NCI-H187 treated with DMSO at 0.1 percent for 48 hours (cell line): Measurements from ENCODE around the gene VDR.

Experiments
- DNase-seq: peaks from one replicate; lab custom pipeline; 2025; lab: John Stamatoyannopoulos, UW

The VDR gene

GRCh38 chr12:47930634-47931033 lies 25.8 kb upstream of the VDR start:
- no peak for DNase-seq

GRCh38 chr12:47927346-47927745 lies 22.6 kb upstream of the VDR start:
- no peak for DNase-seq

- no peak for DNase-seq
Measured at GRCh38 chr12:47921907-47922306, 17.1 kb upstream of the VDR start.

- no peak for DNase-seq
Measured at GRCh38 chr12:47920913-47921312, 16.1 kb upstream of the VDR start.

- no peak for DNase-seq
Measured at GRCh38 chr12:47913081-47913480, 8.3 kb upstream of the VDR start.

- DNase-seq: no peak
Measured at GRCh38 chr12:47912556-47912955, 7.8 kb upstream of the VDR start.

GRCh38 chr12:47910981-47911380 lies 6.2 kb upstream of the VDR start:
- DNase-seq: no peak

GRCh38 chr12:47910486-47910885 lies 5.7 kb upstream of the VDR start:
- no peak for DNase-seq

- no peak for DNase-seq
Measured at GRCh38 chr12:47909839-47910465, 5.2 kb upstream of the VDR start.

- no peak for DNase-seq
Measured at GRCh38 chr12:47908738-47909137, 3.9 kb upstream of the VDR start.

GRCh38 chr12:47907851-47908454 lies 3.2 kb upstream of the VDR start:
- no peak for DNase-seq

- no peak for DNase-seq
Measured at GRCh38 chr12:47903927-47904712, 674 bp downstream of the VDR start.

- DNase-seq: no peak
Measured at GRCh38 chr12:47903151-47903611, 1.6 kb downstream of the VDR start.

GRCh38 chr12:47902131-47902639 lies 2.6 kb downstream of the VDR start:
- no peak for DNase-seq

GRCh38 chr12:47901718-47902093 lies 3.1 kb downstream of the VDR start:
- no peak for DNase-seq

GRCh38 chr12:47901063-47901717 lies 3.6 kb downstream of the VDR start:
- DNase-seq: no peak

GRCh38 chr12:47900131-47901062 lies 4.4 kb downstream of the VDR start:
- no peak for DNase-seq

GRCh38 chr12:47899466-47899865 lies 5.3 kb downstream of the VDR start:
- DNase-seq: no peak

GRCh38 chr12:47896633-47897032 lies 8.2 kb downstream of the VDR start:
- DNase-seq: no peak

- no peak for DNase-seq
Measured at GRCh38 chr12:47896022-47896421, 8.8 kb downstream of the VDR start.

- no peak for DNase-seq
Measured at GRCh38 chr12:47894652-47895051, 10.1 kb downstream of the VDR start.
